ENCODE data around the gene SFXN3. TPM values are rescaled to one million over a fixed set of nuclear protein-coding genes. Genes with fewer than 3 reads are reported as not detected.
A peak's percentile ranks its signal among the peaks of the same experiment; 100 is the strongest.

SFXN3 gene
- total and polyA plus RNA-seq, 2 of the 13 experiments (the other 11 are each of a cell fraction or from before 2014, with no cell fraction given) = 16.8 to 71.5 TPM

- TF ChIP-seq STAT6 (CRISPR knock-in tag; IDR thresholded peaks at IDR 0.05; ENCODE audit: borderline replicate concordance) = no peak
- no peak for TF ChIP-seq PHB2 (IDR thresholded peaks at IDR 0.05; ENCODE audit: partially characterized antibody)
- no peak for TF ChIP-seq DPF2 (CRISPR knock-in tag; IDR thresholded peaks at IDR 0.05; ENCODE audit: borderline replicate concordance, low read depth)
- no peak for TF ChIP-seq ATF1 (CRISPR knock-in tag; IDR thresholded peaks at IDR 0.05)
- no peak for TF ChIP-seq ZNF552 (CRISPR knock-in tag; IDR thresholded peaks at IDR 0.05; ENCODE audit: borderline replicate concordance)
- TF ChIP-seq ZNF281 (CRISPR knock-in tag; IDR thresholded peaks at IDR 0.05; ENCODE audit: borderline replicate concordance) = no peak
- TF ChIP-seq ZNF382 (CRISPR knock-in tag; IDR thresholded peaks at IDR 0.05; ENCODE audit: borderline replicate concordance) = no peak
- TF ChIP-seq SNRNP70 (IDR thresholded peaks at IDR 0.05; ENCODE audit: low read depth, low read length) = no peak
- TF ChIP-seq MYPOP (CRISPR knock-in tag; IDR thresholded peaks at IDR 0.05) = peak; percentile 26; the same call in 1 of the 2 replicates
- no peak for TF ChIP-seq ZSCAN22 (CRISPR knock-in tag; IDR thresholded peaks at IDR 0.05)
- TF ChIP-seq DBP (CRISPR knock-in tag; IDR thresholded peaks at IDR 0.05; ENCODE audit: not compliant biosample characterization) = no peak
- no peak for TF ChIP-seq ZNF674 (CRISPR knock-in tag; IDR thresholded peaks at IDR 0.05; ENCODE audit: low read depth)
- TF ChIP-seq FOXA3 (CRISPR knock-in tag; IDR thresholded peaks at IDR 0.05) = no peak
- TF ChIP-seq CEBPB (IDR thresholded peaks at IDR 0.05; ENCODE audit: borderline replicate concordance, low read depth, low read length) = no peak
- peak; percentile 73; the same call in 1 of the 2 replicates for TF ChIP-seq ZNF614 (CRISPR knock-in tag; IDR thresholded peaks at IDR 0.05; ENCODE audit: borderline replicate concordance)
- TF ChIP-seq NR3C1 (CRISPR knock-in tag; IDR thresholded peaks at IDR 0.05) = no peak
- peak; percentile 50 for TF ChIP-seq TEAD3 (CRISPR knock-in tag; optimal IDR thresholded peaks at IDR 0.05; ENCODE audit: borderline replicate concordance)
- no peak for TF ChIP-seq RAD51 (IDR thresholded peaks at IDR 0.05; ENCODE audit: borderline replicate concordance)
- no peak for TF ChIP-seq ZNF337 (CRISPR knock-in tag; IDR thresholded peaks at IDR 0.05; ENCODE audit: borderline replicate concordance, low read depth)
- no peak for TF ChIP-seq ZBTB44 (CRISPR knock-in tag; IDR thresholded peaks at IDR 0.05)
Measured at GRCh38 chr10:101018600-101019439, 12.2 kb upstream of the SFXN3 start (continued).
